Gastroesophageal sphincter (tissue), 4 donors: ENCODE data around the gene MYDGF. TPM values are rescaled to one million over a fixed set of nuclear protein-coding genes. Genes with fewer than 3 reads are reported as not detected.

Experiments
- ATAC-seq: fragments of 150-250 bp; one replicate; pipeline ENCODE4 v1.9.1; 2016; ENCODE audit warnings: mild to moderate bottlenecking, moderate library complexity
- H3K27ac ChIP-seq, 4 donors: fragments of 200-600 bp; sonication (generic) in 3 of 4; 1 replicate in 3 of 4; 2 replicates in 1 of 4; pipeline ENCODE4 v1.5.1; 2016 to 2019
- H3K27me3 ChIP-seq: fragments of 200-600 bp; sonication (generic); one replicate; pipeline ENCODE4 v1.5.1; 2019
- H3K36me3 ChIP-seq, 2 donors: fragments of 200-600 bp; sonication (generic); one replicate each; pipeline ENCODE4 v1.5.1; 2019; ENCODE audit warnings: control low read depth in 1 of 2
- H3K4me1 ChIP-seq, 3 donors: fragments of 200-600 bp; sonication (generic); 1 replicate in 2 of 3; 2 replicates in 1 of 3; pipeline ENCODE4 v1.5.1; 2016 to 2019; ENCODE audit warnings: control low read depth in 2 of 3
- H3K4me3 ChIP-seq, 2 donors: fragments of 200-600 bp; sonication (generic); one replicate each; pipeline ENCODE4 v1.5.1; 2019; ENCODE audit warnings: mild to moderate bottlenecking in 1 of 2, moderate library complexity in 1 of 2
- H3K9me3 ChIP-seq, 3 donors: fragments of 200-600 bp; sonication (generic); one replicate each; pipeline ENCODE4 v1.5.1; 2017 to 2019; ENCODE audit warnings: control low read depth in 2 of 3
- EP300 ChIP-seq: sonication (generic); formaldehyde crosslinking; IDR thresholded peaks from one replicate; pipeline ENCODE4 v1.6.1; 2017; ENCODE audit warnings: antibody characterized with exemption, mild to moderate bottlenecking
- POLR2A ChIP-seq, 2 donors: fragments of 450-650 bp; IDR thresholded peaks; one replicate each; pipeline ENCODE4 v1.6.1; 2017; ENCODE audit warnings: antibody characterized with exemption in 2 of 2, mild to moderate bottlenecking in 2 of 2, moderate library complexity in 1 of 2
- POLR2AphosphoS5 ChIP-seq: sonication (generic); formaldehyde crosslinking; IDR thresholded peaks from one replicate; pipeline ENCODE4 v1.6.1; 2017; ENCODE audit warnings: antibody characterized with exemption
- WGBS, 2 donors: methylation state at CpG; one replicate each; pipeline ENCODE4 v1.1.5; 2018; ENCODE audit warnings: low coverage in 1 of 2; 5-methylcytosine and 5-hydroxymethylcytosine counted together
- total RNA-seq, 4 donors: library from RNA; depleted of rRNA; stranded (reverse); fragments of >200 nt; gene quantifications; one replicate each; pipeline ENCODE4 v1.1.0, GENCODE V29; 2016
- TF ChIP-seq, protein P1 (sequence below), 4 experiments: fragments of 200-600 bp in 2 of 4; fragments of 450-650 bp in 2 of 4; sonication (generic) in 1 of 4; IDR thresholded peaks; one replicate each; pipeline ENCODE4 v1.5.1; 2017 to 2019; ENCODE audit warnings: antibody characterized with exemption in 4 of 4, mild to moderate bottlenecking in 2 of 4, moderate library complexity in 2 of 4

MYDGF gene
- total RNA-seq, 4 donors from 2014 or later, result 20.5 to 44.6 (median 30.1) TPM

DNA sequence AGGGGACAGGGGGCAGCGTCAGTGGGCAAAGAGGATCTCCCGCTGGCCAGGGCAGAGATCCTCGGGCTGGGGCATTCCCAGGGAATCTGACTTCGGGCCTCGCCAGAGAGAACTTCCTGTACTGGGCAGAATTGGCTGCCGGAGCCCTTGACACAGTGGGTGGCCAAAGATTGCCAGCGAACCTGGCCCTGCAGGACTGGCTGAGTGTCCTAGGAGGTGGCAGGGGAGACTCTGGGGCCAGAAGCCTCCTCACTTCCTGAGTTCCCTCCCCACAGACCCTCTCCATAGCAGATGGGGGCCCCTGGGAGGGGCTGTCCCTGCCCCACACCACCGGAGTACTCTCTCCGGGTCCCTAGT, 34.2 kb upstream of the MYDGF start:
- TF ChIP-seq POLR2A (IDR thresholded peaks at IDR 0.05) (no peak), EP300 (no peak), POLR2AphosphoS5 (no peak)
- TF ChIP-seq, protein P1, sequence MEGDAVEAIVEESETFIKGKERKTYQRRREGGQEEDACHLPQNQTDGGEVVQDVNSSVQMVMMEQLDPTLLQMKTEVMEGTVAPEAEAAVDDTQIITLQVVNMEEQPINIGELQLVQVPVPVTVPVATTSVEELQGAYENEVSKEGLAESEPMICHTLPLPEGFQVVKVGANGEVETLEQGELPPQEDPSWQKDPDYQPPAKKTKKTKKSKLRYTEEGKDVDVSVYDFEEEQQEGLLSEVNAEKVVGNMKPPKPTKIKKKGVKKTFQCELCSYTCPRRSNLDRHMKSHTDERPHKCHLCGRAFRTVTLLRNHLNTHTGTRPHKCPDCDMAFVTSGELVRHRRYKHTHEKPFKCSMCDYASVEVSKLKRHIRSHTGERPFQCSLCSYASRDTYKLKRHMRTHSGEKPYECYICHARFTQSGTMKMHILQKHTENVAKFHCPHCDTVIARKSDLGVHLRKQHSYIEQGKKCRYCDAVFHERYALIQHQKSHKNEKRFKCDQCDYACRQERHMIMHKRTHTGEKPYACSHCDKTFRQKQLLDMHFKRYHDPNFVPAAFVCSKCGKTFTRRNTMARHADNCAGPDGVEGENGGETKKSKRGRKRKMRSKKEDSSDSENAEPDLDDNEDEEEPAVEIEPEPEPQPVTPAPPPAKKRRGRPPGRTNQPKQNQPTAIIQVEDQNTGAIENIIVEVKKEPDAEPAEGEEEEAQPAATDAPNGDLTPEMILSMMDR (IDR thresholded peaks at IDR 0.05), result no peak
- ATAC-seq, result no peak
- peaks cover 0 to 67% of the 10 kb centered on the region in 2 donors for H3K36me3 ChIP-seq
- no peak overlapping the region for H3K27ac ChIP-seq
- H3K4me3 ChIP-seq, result no peak overlapping the region
- WGBS, 2 donors, result 87% methylated on average over 3 of the region's 9 CpGs; no CpG with 5 or more reads in 1 of the 2 donors
- H3K9me3 ChIP-seq, result no peaks in the 10 kb centered on the region
- peaks cover 0 to 25% (median 14%) of the 10 kb centered on the region in 3 donors for H3K4me1 ChIP-seq
- H3K27me3 ChIP-seq, result no peaks in the 10 kb centered on the region

- ATAC-seq, result no peak
- H3K4me3 ChIP-seq, result no peak overlapping the region
Observed at GRCh38 chr19:4703671-4704316, 33.7 kb upstream of the MYDGF start.

GRCh38 chr19:4702764-4703163, 32.6 kb upstream of the MYDGF start:
- Histone ChIP-seq H3K4me1 (peaks cover 0 to 15% (median 8%) of the 10 kb centered on the region in 3 donors), H3K4me3 (no peak overlapping the region), H3K27ac (no peak overlapping the region), H3K27me3 (no peaks in the 10 kb centered on the region), H3K36me3 (peaks cover 0 to 80% of the 10 kb centered on the region in 2 donors), H3K9me3 (no peaks in the 10 kb centered on the region)
- ATAC-seq, result no peak
- 73% methylated on average over 3 of the region's 11 CpGs; no CpG with 5 or more reads in 1 of the 2 donors for WGBS, 2 donors
- TF ChIP-seq POLR2A (IDR thresholded peaks at IDR 0.05) (no peak), POLR2AphosphoS5 (no peak)
- TF ChIP-seq, protein P1 (IDR thresholded peaks at IDR 0.05), result no peak

More at GRCh38 chr19:4703671-4704316, 33.7 kb upstream of the MYDGF start:
- TF ChIP-seq EP300, result no peak
- TF ChIP-seq, protein P1 (IDR thresholded peaks at IDR 0.05), result no peak
- TF ChIP-seq POLR2AphosphoS5, result no peak
- no peak for TF ChIP-seq POLR2A (IDR thresholded peaks at IDR 0.05)
- 80 to 88% methylated on average over 2 to 11 of the region's 28 CpGs for WGBS, 2 donors
- no peak overlapping the region for H3K27ac ChIP-seq
- H3K27me3 ChIP-seq, result no peaks in the 10 kb centered on the region
- peaks cover 0 to 24% (median 14%) of the 10 kb centered on the region in 3 donors for H3K4me1 ChIP-seq
- H3K9me3 ChIP-seq, result no peaks in the 10 kb centered on the region
- peaks cover 0 to 70% of the 10 kb centered on the region in 2 donors for H3K36me3 ChIP-seq

- Histone ChIP-seq H3K9me3 (no peaks in the 10 kb centered on the region), H3K36me3 (peaks cover 0 to 92% of the 10 kb centered on the region in 2 donors), H3K27me3 (no peaks in the 10 kb centered on the region), H3K4me1 (peaks cover 0 to 3% (median 0%) of the 10 kb centered on the region in 3 donors), H3K27ac (no peak overlapping the region), H3K4me3 (no peak overlapping the region)
- ATAC-seq, result no peak
- WGBS, 2 donors, result 71 to 76% methylated on average over 2 to 6 of the region's 8 CpGs
- TF ChIP-seq POLR2A (IDR thresholded peaks at IDR 0.05), result no peak
- TF ChIP-seq, protein P1 (IDR thresholded peaks at IDR 0.05), result no peak
- no peak for TF ChIP-seq EP300
- no peak for TF ChIP-seq POLR2AphosphoS5
Observed at GRCh38 chr19:4701557-4701956, 31.4 kb upstream of the MYDGF start.

GRCh38 chr19:4700693-4700970, 30.5 kb upstream of the MYDGF start:
- 80 to 95% methylated on average over 3 to 7 of the region's 11 CpGs for WGBS, 2 donors
- ATAC-seq, result no peak
- no peaks in the 10 kb centered on the region for H3K9me3 ChIP-seq
- peaks cover 0 to 100% of the 10 kb centered on the region in 2 donors for H3K36me3 ChIP-seq
- no peak overlapping the region for H3K27ac ChIP-seq
- no peak overlapping the region for H3K4me3 ChIP-seq
- no peak for TF ChIP-seq POLR2A (IDR thresholded peaks at IDR 0.05)
- TF ChIP-seq, protein P1 (IDR thresholded peaks at IDR 0.05), result no peak
- TF ChIP-seq EP300, result no peak
- TF ChIP-seq POLR2AphosphoS5, result no peak
- no peaks in the 10 kb centered on the region for H3K27me3 ChIP-seq
- H3K4me1 ChIP-seq, result no peaks in the 10 kb centered on the region
